GM12878 (cell line): ENCODE results near the gene GPR108. TPM values are rescaled to one million over a fixed set of nuclear protein-coding genes. Genes with fewer than 3 reads are reported as not detected.
A peak's percentile ranks its signal among the peaks of the same experiment; 100 is the strongest.

Experiments used
- ATAC-seq: fragments of 200-7000 bp; cut with Tn5 transposase; 3 replicates; pipeline ENCODE4 v1.9.1; 2020; ENCODE audit warnings: mild to moderate bottlenecking, moderate library complexity
- BruUV-seq: library from RNA; stranded (reverse); fragments of 400-500 nt; replicated peaks from 2 replicates; lab custom pipeline; 2021; lab: Mats Ljungman, UMichigan
- CTCF ChIA-PET: fragments of 300-600 bp; sonication (Branson Sonifier 250); formaldehyde crosslinking; extraction: SDS; loops from one replicate; lab custom pipeline; 2021; ENCODE audit warnings: inconsistent platforms; lab: Yijun Ruan, JAX
- POLR2A ChIA-PET: fragments of 350-600 bp; formaldehyde crosslinking; extraction: SDS; loops from one replicate; lab custom pipeline; 2021; ENCODE audit warnings: inconsistent platforms; lab: Charles Lee
- RAD21 ChIA-PET: fragments of 300-600 bp; sonication (Branson Sonifier 250); formaldehyde crosslinking; loops from one replicate; lab custom pipeline; 2023; ENCODE audit warnings: antibody characterized with exemption; ENCODE audit not compliant: unreplicated experiment; lab: Charles Lee
- SMC1A ChIA-PET: fragments of 300-600 bp; sonication (Branson Sonifier 250); formaldehyde crosslinking; loops from one replicate; lab custom pipeline; 2023; ENCODE audit not compliant: unreplicated experiment, uncharacterized antibody; lab: Charles Lee
- DNase-seq: peaks from one replicate; pipeline ENCODE4 v3.0.0-alpha.2; 2011; ENCODE audit warnings: low read depth, low spot score
- FAIRE-seq: peaks from 3 replicates; lab custom pipeline; 2011; peaks lifted over from hg19 to GRCh38; lab: Jason Lieb, UNC
- H2AFZ ChIP-seq: 2 replicates; pipeline ENCODE4 v1.6.0; 2011; ENCODE audit warnings: low read depth, low read length, control low read depth; ENCODE audit not compliant: control insufficient read depth
- H3K27ac ChIP-seq: 2 replicates; pipeline ENCODE4 v1.5.1; 2011; ENCODE audit warnings: control low read depth; ENCODE audit not compliant: control insufficient read depth, insufficient read depth
- H3K27me3 ChIP-seq, 2 experiments: replicated peaks in 1 of 2; 2 replicates each; pipeline versions ENCODE4 v1.6.0 to v1.6.1; 2011; ENCODE audit warnings: low read length in 1 of 2; ENCODE audit not compliant: control insufficient read depth in 2 of 2, insufficient read depth in 2 of 2
- H3K36me3 ChIP-seq, 2 experiments: 2 replicates each; pipeline ENCODE4 v1.5.1; 2011; ENCODE audit warnings: low read length in 1 of 2; ENCODE audit not compliant: control insufficient read depth in 2 of 2, insufficient read depth in 2 of 2
- H3K4me1 ChIP-seq: 2 replicates; pipeline ENCODE4 v1.6.1; 2011; ENCODE audit warnings: mild to moderate bottlenecking, low read length, moderate library complexity, mixed read lengths; ENCODE audit not compliant: control insufficient read depth, insufficient read depth
- H3K4me2 ChIP-seq: 2 replicates; pipeline ENCODE4 v1.6.0; 2011; ENCODE audit warnings: control low read depth; ENCODE audit not compliant: control insufficient read depth, insufficient read depth
- H3K4me3 ChIP-seq: fragments of 200-600 bp; sonication (generic); 2 replicates; pipeline ENCODE4 v1.5.1; 2016
- H3K79me2 ChIP-seq: 2 replicates; pipeline ENCODE4 v1.6.0; 2011; ENCODE audit warnings: low read length; ENCODE audit not compliant: control insufficient read depth, insufficient read depth
- H3K9ac ChIP-seq: 2 replicates; pipeline ENCODE4 v1.8.0; 2011; ENCODE audit warnings: low read length, control low read depth, mixed read lengths; ENCODE audit not compliant: control insufficient read depth, insufficient read depth
- H3K9me3 ChIP-seq: replicated peaks from 3 replicates; pipeline ENCODE4 v1.5.1; 2011; ENCODE audit warnings: mild to moderate bottlenecking, low read length; ENCODE audit not compliant: control insufficient read depth, insufficient read depth
- H4K20me1 ChIP-seq: 2 replicates; pipeline ENCODE4 v1.6.0; 2011; ENCODE audit not compliant: control insufficient read depth, insufficient read depth
- CBX5 ChIP-seq: sonication (generic); IDR thresholded peaks from 2 replicates; pipeline ENCODE4 v1.6.1; 2016; ENCODE audit warnings: low read depth, moderate library complexity, mild to moderate bottlenecking, inconsistent platforms
- CHD1 ChIP-seq: IDR thresholded peaks from 2 replicates; pipeline ENCODE4 v1.6.1; 2012; ENCODE audit warnings: low read depth, low read length, improper control_type of control experiment
- CREB1 ChIP-seq: IDR thresholded peaks from 2 replicates; pipeline ENCODE4 v1.6.1; 2012; ENCODE audit warnings: low read depth, mild to moderate bottlenecking, inconsistent platforms
- CREM ChIP-seq: IDR thresholded peaks from 2 replicates; pipeline ENCODE4 v1.6.1; 2014; ENCODE audit warnings: antibody characterized with exemption, low read depth
- EZH2 ChIP-seq: IDR thresholded peaks from 2 replicates; pipeline ENCODE4 v1.6.1; 2012; ENCODE audit warnings: low read depth, mild to moderate bottlenecking, control low read depth, inconsistent platforms, low read length, borderline replicate concordance; ENCODE audit not compliant: control insufficient read depth
- FOXK2 ChIP-seq: fragments of 450-650 bp; IDR thresholded peaks from 2 replicates; pipeline ENCODE4 v1.6.1; 2017; ENCODE audit warnings: mild to moderate bottlenecking, moderate library complexity
- IRF4 ChIP-seq: IDR thresholded peaks from 2 replicates; pipeline ENCODE4 v1.6.1; 2011; ENCODE audit warnings: low read depth, low read length
- LARP7 ChIP-seq: fragments of 450-650 bp; IDR thresholded peaks from 2 replicates; pipeline ENCODE4 v1.6.1; 2017; ENCODE audit warnings: mild to moderate bottlenecking
- NFYB ChIP-seq: IDR thresholded peaks from 2 replicates; pipeline ENCODE4 v1.6.1; 2011; ENCODE audit warnings: low read depth, mild to moderate bottlenecking, low read length, improper control_type of control experiment, moderate library complexity; ENCODE audit not compliant: insufficient read depth
- NKRF ChIP-seq: fragments of 450-650 bp; conservative IDR thresholded peaks from 2 replicates; pipeline ENCODE4 v1.6.1; 2017; ENCODE audit warnings: mild to moderate bottlenecking, moderate library complexity
- POLR2AphosphoS2 ChIP-seq: IDR thresholded peaks from 2 replicates; pipeline ENCODE4 v1.6.1; 2011; ENCODE audit warnings: low read depth, mild to moderate bottlenecking, low read length, improper control_type of control experiment, moderate library complexity
- POU2F2 ChIP-seq: IDR thresholded peaks from 3 replicates; pipeline ENCODE4 v1.6.1; 2011; ENCODE audit warnings: low read depth, mild to moderate bottlenecking, low read length, borderline replicate concordance
- PRDM15 ChIP-seq: fragments of 450-650 bp; formaldehyde crosslinking; IDR thresholded peaks from 2 replicates; pipeline ENCODE4 v1.4.0; 2020; ENCODE audit warnings: mild to moderate bottlenecking, moderate library complexity
- RUNX3 ChIP-seq: IDR thresholded peaks from 2 replicates; pipeline ENCODE4 v1.6.1; 2012; ENCODE audit warnings: low read length, inconsistent platforms
- YY1 ChIP-seq: IDR thresholded peaks from 2 replicates; pipeline ENCODE4 v1.6.1; 2011; ENCODE audit warnings: low read depth, mild to moderate bottlenecking, low read length
- ZNF274 ChIP-seq: IDR thresholded peaks from one replicate; pipeline ENCODE4 v1.8.0; 2011; ENCODE audit not compliant: insufficient read length, insufficient read depth
- ZZZ3 ChIP-seq: IDR thresholded peaks from 2 replicates; pipeline ENCODE4 v1.6.1; 2011; ENCODE audit warnings: low read depth; ENCODE audit not compliant: control insufficient read depth, insufficient read length
- WGBS: methylation state at CpG from one replicate; pipeline ENCODE4 v1.1.6; 2016; ENCODE audit warnings: low lambda C conversion rate; ENCODE audit not compliant: insufficient replicate concordance, insufficient coverage; ENCODE audit errors: missing lambda C conversion rate; 5-methylcytosine and 5-hydroxymethylcytosine counted together
- in situ Hi-C: fragments of 300-500 bp; cut with MboI; formaldehyde crosslinking; loops from 9 replicates; pipeline ENCODE4 v1.14.3; 2018; ENCODE audit warnings: mixed read lengths
- intact Hi-C: fragments of 100-400 bp; cut with micrococcal nuclease; formaldehyde crosslinking; loops from one replicate; pipeline ENCODE4 v1.14.2; 2022; ENCODE audit not compliant: unreplicated experiment
- polyA plus RNA-seq, 11 experiments: library from polyadenylated mRNA; depleted of rRNA in 4 of 11; unstranded in 6 of 11; stranded (reverse) in 5 of 11; fragments of >200 nt; fragmentation: Nextera tagmentation in 4 of 11; fragmentation: Illumina TruSeq in 1 of 11; extraction: Ambion mirVana in 4 of 11; extraction: Trizol in 1 of 11; gene quantifications; 1 replicate in 1 of 11; 2 replicates in 10 of 11; pipeline versions ENCODE4 v1.2.1 to v1.2.3, GENCODE V29; 2011 to 2016; ENCODE audit warnings: inconsistent platforms in 2 of 11, missing spikeins in 2 of 11, low read depth in 1 of 11
- total RNA-seq, 4 experiments: library from RNA; depleted of rRNA in 3 of 4; stranded (reverse); fragments of >200 nt in 3 of 4; fragmentation: Illumina TruSeq in 1 of 4; extraction: Trizol in 1 of 4; gene quantifications; 2 replicates each; pipeline versions ENCODE4 v1.2.1 to v1.2.3, GENCODE V29; 2013 to 2021

Gene GPR108
- total and polyA plus RNA-seq, 10 of the 15 experiments (the other 5 are each of a cell fraction or from before 2014, with no cell fraction given) = 4.4 to 87.2 (median 57.1) TPM

- peak; percentile 61 for TF ChIP-seq CREB1
- TF ChIP-seq ZNF274 = no peak
- TF ChIP-seq POLR2AphosphoS2 = no peak
- TF ChIP-seq POU2F2 = peak; percentile 92
- TF ChIP-seq IRF4 = no peak
Observed at GRCh38 chr19:6773323-6773931, 36.0 kb upstream of the GPR108 start (continued).

GRCh38 chr19:6772866-6773322, 35.5 kb upstream of the GPR108 start:
- H3K4me2 ChIP-seq = peak overlapping the region; percentile 83
- in situ Hi-C loops (no loop called here), intact Hi-C loops (loop anchor here (1.0 to 2.0 kb wide), 2 partner anchors 29 to 90 kb away; no protein-coding TSS in a partner anchor)
- H3K9me3 ChIP-seq = no peaks in the 10 kb centered on the region; the same call in 2 of the 3 replicates
- ChIA-PET SMC1A (interaction anchor here (0.6 to 5.0 kb wide), 16 partner anchors 9 to 256 kb away, joined by 3 to 36 read pairs (median 4); partner anchors contain the start of gene GPR108), RAD21 (interaction anchor here (0.5 to 8.3 kb wide), 21 partner anchors 9 to 400 kb away, joined by 3 to 98 read pairs (median 3); partner anchors contain the start of genes ALKBH7, GPR108 and ZNF557), CTCF (interaction anchor here (1.0 to 7.3 kb wide), 13 partner anchors 18 to 171 kb away, joined by 3 to 79 read pairs (median 5); partner anchors contain the start of gene GPR108), POLR2A (interaction anchor here (0.5 to 4.3 kb wide), 20 partner anchors 9 to 400 kb away, joined by 3 to 72 read pairs (median 4); partner anchors contain the start of genes ALKBH7, DENND1C and GPR108)
- H3K79me2 ChIP-seq = peaks cover 46% of the 10 kb centered on the region
- H3K36me3 ChIP-seq = no peaks in the 10 kb centered on the region
- WGBS = under 1% methylated on average over 14 of the region's 14 CpGs
- H3K4me1 ChIP-seq = peaks cover 26% of the 10 kb centered on the region
- FAIRE-seq = no peak
- H3K4me3 ChIP-seq = peak overlapping the region; percentile 96
- H2AFZ ChIP-seq = peak overlapping the region; percentile 28
- H3K27me3 ChIP-seq = no peaks in the 10 kb centered on the region
- ATAC-seq = no peak
- H3K27ac ChIP-seq = peak overlapping the region; percentile 94
- DNase-seq = no peak
- H4K20me1 ChIP-seq = no peaks in the 10 kb centered on the region
- BruUV-seq = TSS peak; percentile 55
- peak overlapping the region; percentile 92 for H3K9ac ChIP-seq
- no peak for TF ChIP-seq FOXK2
- TF ChIP-seq NKRF = peak; percentile 57
- TF ChIP-seq LARP7 = peak; percentile 69
- no peak for TF ChIP-seq CBX5
- no peak for TF ChIP-seq CREM
- TF ChIP-seq PRDM15 (CRISPR knock-in tag) = no peak
- TF ChIP-seq EZH2 = no peak
- no peak for TF ChIP-seq YY1
- TF ChIP-seq NFYB = 0 out of 2 replicates have a peak, but pooled peaks have one; percentile 39
- no peak for TF ChIP-seq CHD1
- TF ChIP-seq ZZZ3 = no peak
- no peak for TF ChIP-seq RUNX3
